AG09319 (cell line): ENCODE measurements around the gene ADGRG1.

ENCODE experiments used
- DNase-seq: peaks from one replicate; pipeline ENCODE4 v3.0.0-alpha.2; 2010; ENCODE audit warnings: low read depth; ENCODE audit errors: extremely low read depth
- CTCF ChIP-seq: IDR thresholded peaks from 2 replicates; pipeline ENCODE4 v1.5.1; 2011; ENCODE audit warnings: low read depth, mild to moderate bottlenecking, inconsistent platforms, low read length, moderate library complexity

The ADGRG1 gene

GRCh38 chr16:57653936-57654335, 25.5 kb downstream of the ADGRG1 start:
- TF ChIP-seq CTCF = no peak

GRCh38 chr16:57656342-57656955, 28.0 kb downstream of the ADGRG1 start:
- no peak for DNase-seq
- TF ChIP-seq CTCF = no peak

More at GRCh38 chr16:57653936-57654335, 25.5 kb downstream of the ADGRG1 start:
- no peak for DNase-seq

- no peak for DNase-seq
- no peak for TF ChIP-seq CTCF
Measured at GRCh38 chr16:57657228-57657627, 28.8 kb downstream of the ADGRG1 start.

GRCh38 chr16:57658130-57658877, 29.9 kb downstream of the ADGRG1 start:
- DNase-seq = no peak
- TF ChIP-seq CTCF = no peak

- TF ChIP-seq CTCF = no peak
- DNase-seq = no peak
Measured at GRCh38 chr16:57658878-57659674, 30.6 kb downstream of the ADGRG1 start.

GRCh38 chr16:57660715-57661463, 32.5 kb downstream of the ADGRG1 start:
- DNase-seq = no peak
- TF ChIP-seq CTCF = no peak
